ENCODE results near the gene ALG12.

Gene ALG12

DNA sequence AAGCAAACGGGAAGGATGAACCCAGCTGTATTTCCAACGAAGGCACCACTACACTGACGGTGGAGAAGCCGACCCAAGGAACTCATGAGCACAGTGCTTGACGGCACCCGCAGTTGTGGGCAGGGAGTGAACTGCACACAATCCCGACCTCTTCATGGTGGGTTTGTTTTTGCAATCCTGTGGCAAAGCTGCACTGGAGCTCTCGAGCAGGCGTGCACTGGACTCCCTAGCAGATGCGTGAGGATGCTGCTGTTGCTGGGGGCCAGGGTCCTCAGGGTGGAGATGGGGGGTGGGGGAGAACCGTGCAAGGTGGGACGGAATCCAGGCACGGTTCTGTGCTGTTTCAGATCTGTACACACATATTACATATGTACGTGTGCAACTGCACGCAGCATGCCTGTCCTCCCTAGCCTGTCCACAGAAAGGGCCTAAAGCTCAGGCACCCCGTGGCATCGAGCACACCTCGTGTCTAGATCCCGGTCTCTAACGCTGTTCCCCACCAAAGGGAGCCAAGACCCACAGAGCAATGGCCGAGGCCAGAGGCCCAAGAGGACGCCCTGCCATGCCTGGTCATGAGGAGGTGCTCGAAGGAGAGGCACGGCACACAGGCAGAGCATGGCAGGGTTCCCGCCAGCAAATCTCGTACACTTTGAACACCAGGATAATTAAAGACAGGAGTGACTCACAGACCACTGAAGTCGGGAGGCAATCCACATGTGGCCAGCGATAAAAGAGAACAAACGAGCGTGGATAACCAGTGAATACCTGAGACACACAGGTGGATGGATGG is 17.6 kb downstream of the ALG12 start:
- no peaks in the 10 kb centered on the region for H3K27me3 ChIP-seq
- peaks cover 2 to 96% (median 63%) of the 10 kb centered on the region in 11 experiments; a peak in 21 of 22 replicates for H4K20me1 ChIP-seq
- no peak overlapping the region for H3K4me3 ChIP-seq
- H3K9me3 ChIP-seq (replicated peaks in 1 of 11): peaks cover 0 to 18% (median 0%) of the 10 kb centered on the region in 11 experiments; a peak in 9 of 22 replicates
- H3K27ac ChIP-seq: no peak overlapping the region
- H3K36me3 ChIP-seq: peaks cover 44 to 99% (median 82%) of the 10 kb centered on the region in 11 experiments
- TF ChIP-seq Cebpa-rat (IDR thresholded peaks at IDR 0.05): no peak
- no peak overlapping the region for H3K4me2 ChIP-seq
- no peak overlapping the region for H3K9ac ChIP-seq
- no peaks in the 10 kb centered on the region for H3K4me1 ChIP-seq

DNA sequence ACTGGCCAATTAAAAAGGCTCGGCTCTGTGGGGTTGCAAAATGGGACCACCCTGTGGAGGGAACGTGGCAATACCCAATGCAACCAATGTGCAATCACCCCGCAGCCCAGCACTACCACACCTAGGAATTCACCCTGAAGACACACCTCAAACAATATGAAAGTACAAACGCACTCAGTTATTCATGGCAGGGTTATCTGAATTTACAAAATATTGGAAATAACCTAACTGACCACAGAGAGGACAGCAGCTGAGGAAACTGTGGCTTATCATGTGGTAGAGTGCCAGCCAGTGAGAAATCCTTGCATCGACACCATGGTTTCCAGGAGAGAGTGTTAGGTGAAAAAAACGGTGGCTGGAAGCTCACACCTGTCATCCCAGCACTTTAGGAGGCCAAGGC is 18.7 kb downstream of the ALG12 start:
- Histone ChIP-seq H3K36me3 (peaks cover 42 to 97% (median 77%) of the 10 kb centered on the region in 11 experiments), H3K4me1 (no peaks in the 10 kb centered on the region), H4K20me1 (peaks cover 0 to 97% (median 65%) of the 10 kb centered on the region in 11 experiments; a peak in 20 of 22 replicates), H3K9ac (no peak overlapping the region), H3K27ac (no peak overlapping the region), H3K4me3 (no peak overlapping the region), H3K4me2 (no peak overlapping the region), H3K9me3 (replicated peaks in 1 of 11) (peaks cover 0 to 18% (median 3%) of the 10 kb centered on the region in 11 experiments; a peak in 15 of 22 replicates), H3K27me3 (no peaks in the 10 kb centered on the region)
- no peak for TF ChIP-seq Cebpa-rat (IDR thresholded peaks at IDR 0.05)

DNA sequence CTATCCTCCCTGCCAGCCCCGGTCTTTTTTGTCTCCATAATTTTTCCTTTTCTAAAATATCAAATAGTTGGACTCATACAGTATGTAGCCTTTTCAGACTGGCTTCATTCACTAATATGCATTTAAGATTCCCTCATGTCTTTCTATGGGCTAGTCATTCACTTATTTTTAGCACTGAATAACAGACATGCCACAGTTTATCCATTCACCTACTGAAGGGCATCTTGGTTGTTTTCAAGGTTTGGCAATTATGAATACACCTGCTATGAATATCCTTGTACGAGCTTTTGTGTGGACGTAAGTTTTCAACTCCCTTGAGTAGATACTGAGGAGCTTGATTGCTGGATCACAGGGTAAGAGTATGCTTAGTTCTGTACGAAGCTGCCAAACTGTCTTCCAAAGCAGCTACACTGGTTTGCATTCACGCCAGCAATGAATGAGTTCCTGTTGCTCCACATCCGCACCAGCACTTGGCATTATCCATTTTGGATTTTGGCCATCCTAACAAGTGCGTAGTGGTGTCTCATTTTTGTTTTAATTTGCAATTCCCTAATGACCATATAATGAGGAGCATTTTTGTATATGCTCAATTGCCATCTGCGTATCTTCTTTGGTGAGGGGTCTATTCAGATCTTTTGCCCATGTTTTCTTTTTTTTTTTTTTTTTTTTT is 21.1 kb downstream of the ALG12 start:
- Histone ChIP-seq H3K27ac (no peak overlapping the region), H3K4me3 (no peak overlapping the region), H3K4me1 (no peaks in the 10 kb centered on the region), H3K36me3 (peaks cover 44 to 97% (median 81%) of the 10 kb centered on the region in 11 experiments), H4K20me1 (peaks cover 4 to 95% (median 59%) of the 10 kb centered on the region in 11 experiments; a peak in 20 of 22 replicates), H3K9ac (no peak overlapping the region), H3K9me3 (replicated peaks in 1 of 11) (peaks cover 0 to 32% (median 10%) of the 10 kb centered on the region in 11 experiments; a peak in 15 of 22 replicates), H3K27me3 (no peaks in the 10 kb centered on the region), H3K4me2 (no peak overlapping the region)
- TF ChIP-seq Cebpa-rat (IDR thresholded peaks at IDR 0.05): no peak

DNA sequence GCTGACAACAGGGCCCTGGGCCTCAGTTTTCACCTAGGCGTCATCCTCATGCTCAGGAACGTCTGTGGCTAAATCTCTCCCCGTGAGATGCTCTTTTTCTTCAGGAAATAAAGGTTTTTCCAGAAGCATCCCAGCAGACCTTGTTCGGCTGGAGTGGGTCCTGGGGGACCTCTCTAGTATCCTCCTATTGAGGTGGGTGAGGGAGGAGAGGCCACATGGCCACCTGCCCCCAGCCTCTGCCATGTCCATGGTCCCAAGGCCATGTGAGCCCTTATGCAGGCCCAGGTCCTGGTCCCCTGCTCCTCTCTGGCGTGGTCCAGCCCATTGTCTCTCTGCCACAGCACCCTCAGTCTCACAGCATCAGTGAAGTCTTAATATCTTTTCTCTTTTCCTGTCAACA is 22.0 kb downstream of the ALG12 start:
- peaks cover 0 to 24% (median 7%) of the 10 kb centered on the region in 11 experiments; a peak in 14 of 22 replicates for H3K9me3 ChIP-seq (replicated peaks in 1 of 11)
- H3K27ac ChIP-seq: no peak overlapping the region
- peaks cover 4 to 95% (median 53%) of the 10 kb centered on the region in 11 experiments; a peak in 20 of 22 replicates for H4K20me1 ChIP-seq
- H3K27me3 ChIP-seq: no peaks in the 10 kb centered on the region
- TF ChIP-seq Cebpa-rat (IDR thresholded peaks at IDR 0.05): no peak
- H3K4me3 ChIP-seq: no peak overlapping the region
- H3K4me2 ChIP-seq: no peak overlapping the region
- no peaks in the 10 kb centered on the region for H3K4me1 ChIP-seq
- H3K36me3 ChIP-seq: peaks cover 43 to 97% (median 81%) of the 10 kb centered on the region in 11 experiments
- no peak overlapping the region for H3K9ac ChIP-seq

DNA sequence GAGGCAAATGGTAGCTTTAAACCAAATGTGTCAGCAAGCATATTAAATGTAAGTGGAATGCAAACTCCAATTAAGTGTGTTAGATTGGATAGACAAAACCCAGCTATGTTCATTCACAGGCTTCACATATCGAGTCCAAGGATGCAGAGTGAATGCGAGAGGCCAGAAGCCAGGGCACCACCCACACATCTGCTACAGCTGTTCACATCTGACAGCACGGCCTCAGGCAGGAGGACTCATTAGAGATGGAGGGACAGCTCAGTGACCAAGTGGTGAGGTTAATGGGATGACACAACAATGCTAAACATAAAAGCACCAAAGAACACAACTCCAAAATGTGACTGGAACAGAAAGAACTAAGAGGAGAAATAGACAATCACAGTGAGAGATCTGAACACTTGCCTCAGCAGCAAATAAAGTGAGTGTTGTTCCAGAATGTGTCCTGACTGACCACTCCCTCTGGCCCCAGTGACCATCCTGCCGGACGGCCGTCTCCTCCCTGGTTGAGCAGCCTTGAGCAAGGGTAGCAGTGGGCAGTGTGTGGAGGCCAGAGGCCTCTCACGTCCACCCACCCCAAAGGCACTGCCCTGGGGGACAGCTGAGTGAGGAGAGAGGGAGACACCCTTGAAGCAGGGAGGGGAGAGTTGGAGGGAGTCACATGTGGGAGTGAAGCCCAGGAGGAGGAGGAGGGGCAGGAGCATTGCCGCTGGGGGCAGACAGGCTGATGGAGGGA is 23.8 kb downstream of the ALG12 start:
- Histone ChIP-seq H3K4me2 (no peak overlapping the region), H3K4me3 (no peak overlapping the region), H3K27me3 (no peaks in the 10 kb centered on the region), H4K20me1 (peaks cover 4 to 95% (median 41%) of the 10 kb centered on the region in 11 experiments; a peak in 19 of 22 replicates), H3K4me1 (no peaks in the 10 kb centered on the region), H3K9me3 (replicated peaks in 1 of 11) (peaks cover 16 to 41% (median 24%) of the 10 kb centered on the region in 11 experiments), H3K9ac (no peak overlapping the region), H3K27ac (no peak overlapping the region), H3K36me3 (peaks cover 48 to 97% (median 81%) of the 10 kb centered on the region in 11 experiments)
- TF ChIP-seq Cebpa-rat (IDR thresholded peaks at IDR 0.05): no peak

DNA sequence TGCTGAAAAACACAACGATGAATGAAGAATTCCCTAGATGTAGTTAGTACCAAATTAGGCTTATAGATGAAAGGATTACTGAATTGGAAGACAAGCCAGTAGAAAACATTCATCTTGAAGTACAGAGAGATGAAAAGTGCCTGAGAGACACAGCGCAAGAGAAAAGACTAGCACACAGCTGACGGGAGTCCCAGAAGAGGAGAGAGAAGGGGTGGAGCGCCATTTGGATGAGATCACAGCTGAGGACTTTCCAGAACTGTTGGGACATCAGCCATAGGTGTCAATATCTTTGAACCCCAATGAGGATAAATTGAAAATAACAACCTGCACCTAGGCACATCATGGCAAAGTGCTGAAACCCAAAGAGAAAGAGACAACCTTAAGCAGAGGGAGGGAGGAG is 25.2 kb downstream of the ALG12 start:
- H4K20me1 ChIP-seq: peaks cover 4 to 95% (median 44%) of the 10 kb centered on the region in 11 experiments; a peak in 19 of 22 replicates
- no peak overlapping the region for H3K4me2 ChIP-seq
- no peak overlapping the region for H3K27ac ChIP-seq
- H3K27me3 ChIP-seq: no peaks in the 10 kb centered on the region
- peaks cover 30 to 54% (median 38%) of the 10 kb centered on the region in 11 experiments for H3K9me3 ChIP-seq (replicated peaks in 1 of 11)
- no peak overlapping the region for H3K4me3 ChIP-seq
- H3K4me1 ChIP-seq: no peaks in the 10 kb centered on the region
- H3K36me3 ChIP-seq: peaks cover 53 to 98% (median 83%) of the 10 kb centered on the region in 11 experiments
- no peak for TF ChIP-seq Cebpa-rat (IDR thresholded peaks at IDR 0.05)
- no peak overlapping the region for H3K9ac ChIP-seq

DNA sequence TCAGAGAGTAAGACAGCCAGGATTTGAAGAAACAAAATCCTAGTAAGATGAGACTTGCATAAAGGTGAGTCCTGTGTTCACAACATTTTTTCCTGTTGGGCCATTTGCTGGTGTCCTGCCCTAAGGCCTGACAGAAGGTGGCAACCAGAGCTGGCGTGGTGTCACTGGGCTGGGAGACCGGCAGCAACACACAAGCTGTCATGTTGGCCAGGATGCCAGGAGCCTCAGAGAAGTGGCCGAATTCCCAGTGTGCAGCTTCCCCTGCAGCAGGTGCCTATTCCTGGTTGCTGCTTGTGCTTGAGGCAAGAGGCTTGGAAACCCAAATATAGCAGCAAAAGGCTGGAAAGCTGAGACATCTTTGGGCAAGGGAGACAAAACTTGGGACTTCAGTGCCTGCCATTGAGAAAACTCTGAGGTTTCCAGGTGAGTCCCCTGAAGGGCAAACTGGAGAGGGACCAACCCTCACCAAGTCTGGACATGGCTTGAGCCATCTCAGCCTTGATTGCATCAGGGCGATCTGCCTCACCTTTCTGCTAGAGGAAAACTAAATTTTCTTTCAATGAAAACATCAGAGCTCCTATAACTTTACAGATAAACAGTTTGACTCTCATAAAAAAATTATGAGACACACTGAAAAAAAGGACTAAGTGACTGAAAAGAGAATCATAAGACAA is 25.9 kb downstream of the ALG12 start:
- no peaks in the 10 kb centered on the region for H3K27me3 ChIP-seq

DNA sequence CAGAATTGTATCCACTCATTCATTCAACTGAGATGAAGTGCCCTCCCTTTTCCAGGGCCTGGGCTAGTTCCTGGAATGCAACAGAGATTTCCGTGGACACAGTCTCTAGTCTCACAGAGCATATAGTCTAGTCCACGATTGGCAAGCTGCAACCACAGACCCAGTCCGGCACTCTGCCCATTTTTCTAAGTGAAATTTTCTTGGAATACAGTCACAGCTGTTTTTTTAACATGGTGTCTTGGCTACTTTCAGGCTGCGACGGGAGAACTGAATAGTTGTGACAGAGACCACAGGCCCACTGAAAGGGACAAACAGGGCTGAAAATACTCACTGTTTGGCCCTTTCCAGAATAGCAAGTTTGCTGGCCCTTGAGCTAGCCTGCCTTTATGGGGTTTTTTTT is 29.2 kb downstream of the ALG12 start:
- peaks cover 93 to 100% (median 99%) of the 10 kb centered on the region in 11 experiments for H3K36me3 ChIP-seq
- TF ChIP-seq Cebpa-rat (IDR thresholded peaks at IDR 0.05): no peak
- H3K27me3 ChIP-seq: no peaks in the 10 kb centered on the region
- H3K4me3 ChIP-seq: no peak overlapping the region; a peak in 1 of 20 replicates
- H3K9me3 ChIP-seq (replicated peaks in 1 of 11): peaks cover 31 to 83% (median 49%) of the 10 kb centered on the region in 11 experiments
- no peak overlapping the region for H3K9ac ChIP-seq
- no peak overlapping the region for H3K27ac ChIP-seq
- no peak overlapping the region for H3K4me2 ChIP-seq
- peaks cover 13 to 97% (median 63%) of the 10 kb centered on the region in 11 experiments; a peak in 21 of 22 replicates for H4K20me1 ChIP-seq
- no peaks in the 10 kb centered on the region for H3K4me1 ChIP-seq

More for the DNA sequence above, 25.9 kb downstream of the ALG12 start:
- H3K4me1 ChIP-seq: no peaks in the 10 kb centered on the region
- H3K36me3 ChIP-seq: peaks cover 60 to 98% (median 86%) of the 10 kb centered on the region in 11 experiments
- H4K20me1 ChIP-seq: peaks cover 4 to 97% (median 45%) of the 10 kb centered on the region in 11 experiments; a peak in 19 of 22 replicates
- H3K27ac ChIP-seq: no peak overlapping the region
- TF ChIP-seq Cebpa-rat (IDR thresholded peaks at IDR 0.05): no peak
- no peak overlapping the region for H3K4me2 ChIP-seq
- no peak overlapping the region for H3K4me3 ChIP-seq
- H3K9ac ChIP-seq: no peak overlapping the region
- H3K9me3 ChIP-seq (replicated peaks in 1 of 11): peaks cover 33 to 59% (median 43%) of the 10 kb centered on the region in 11 experiments

Data from BLaER1 treated with 17β-estradiol and CSF1 and Interleukin-3, amounts not matched to agents 10 nM and 100 nM (cell line).